ENCODE results near the gene MTCH2. TPM values are rescaled to one million over a fixed set of nuclear protein-coding genes. Genes with fewer than 3 reads are reported as not detected.

The MTCH2 gene
- total RNA-seq, 1 experiment from 2014 or later: 176 TPM

GRCh38 chr11:47672283-47672730 lies 29.9 kb upstream of the MTCH2 start:
- Histone ChIP-seq H2AFZ (ENCODE audit: low read length) (no peak overlapping the region), H3K23me2 (ENCODE audit: insufficient read length, low read depth, low read length, poor library complexity, severe bottlenecking) (no peaks in the 10 kb centered on the region), H3K56ac (ENCODE audit: insufficient read length, low read depth, low read length) (no peak overlapping the region), H2BK5ac (ENCODE audit: insufficient read length, low read length) (no peak overlapping the region), H4K5ac (ENCODE audit: insufficient read length, low read depth, low read length) (no peak overlapping the region), H4K8ac (replicated peaks; ENCODE audit: insufficient read length, low read depth, low read length) (no peak overlapping the region), H3K27me3 (ENCODE audit: insufficient read depth, low read length) (no peaks in the 10 kb centered on the region), H3K9ac (ENCODE audit: extremely low read depth, insufficient read length, low read length) (no peak overlapping the region), H4K91ac (ENCODE audit: insufficient read length, low read depth, low read length) (no peak overlapping the region), H2BK12ac (ENCODE audit: insufficient read length, low read depth, low read length) (no peak overlapping the region), H3K4ac (ENCODE audit: low read depth, low read length) (no peak overlapping the region), H3K79me2 (ENCODE audit: insufficient read depth, low read length) (no peaks in the 10 kb centered on the region), H2BK120ac (ENCODE audit: low read depth, low read length, poor library complexity, severe bottlenecking) (no peak overlapping the region), H3K27ac (ENCODE audit: insufficient read length, low read depth, low read length) (no peak overlapping the region), H2AK5ac (ENCODE audit: insufficient read length, low read length) (no peak overlapping the region), H3K4me1 (ENCODE audit: insufficient read depth, low read length) (no peaks in the 10 kb centered on the region), H3K4me2 (ENCODE audit: insufficient read depth, insufficient read length, low read length) (no peak overlapping the region), H4K20me1 (ENCODE audit: control insufficient read depth, insufficient read depth, insufficient read length) (no peaks in the 10 kb centered on the region), H2BK15ac (ENCODE audit: low read depth, low read length) (no peak overlapping the region), H2BK20ac (ENCODE audit: low read depth, low read length, poor library complexity, severe bottlenecking) (no peak overlapping the region), H3K79me1 (ENCODE audit: insufficient read depth, low read depth, low read length, poor library complexity, severe bottlenecking) (no peaks in the 10 kb centered on the region), H3K23ac (ENCODE audit: insufficient read length, low read depth, low read length) (no peak overlapping the region), H3K14ac (ENCODE audit: insufficient read depth, low read length) (no peak overlapping the region), H3K18ac (ENCODE audit: insufficient read length, low read depth, low read length) (no peak overlapping the region), H3T11ph (ENCODE audit: low read length) (no peak overlapping the region), H3K9me3 (ENCODE audit: control insufficient read depth, low read depth, low read length) (no peaks in the 10 kb centered on the region)
- Mint-ChIP-seq H3K27ac (peak overlapping the region in 2 of 3 experiments; percentile 32 to 79; a peak in 3 of 7 replicates), H3K4me3 (no peak overlapping the region), H3K36me3 (ENCODE audit: insufficient read depth in 1 of 3, low read depth in 3 of 3) (no peaks in the 10 kb centered on the region), H3K4me1 (0 out of 4 replicates have a peak, but pooled peaks cover 0 to 2% of the 10 kb centered on the region in 2 experiments), H3K27me3 (ENCODE audit: low read depth) (no peaks in the 10 kb centered on the region; the same call in 1 of the 2 replicates), H3K9me3 (no peaks in the 10 kb centered on the region)
- WGBS (ENCODE audit: extremely low coverage, insufficient read length, low lambda C conversion rate): no CpG with 5 or more reads among the region's 5 CpGs
- no peak for TF ChIP-seq CTCF (conservative IDR thresholded peaks at IDR 0.05)
- DNase-seq: no peak
